NCI-H2196 (cell line): Measurements from ENCODE around the gene AP5B1.

Experiments used
- DNase-seq: peaks from one replicate; lab custom pipeline; 2025; ENCODE audit not compliant: unreplicated experiment; lab: John Stamatoyannopoulos, UW

AP5B1 gene

GRCh38 chr11:65780770-65781151 lies at the start of gene AP5B1:
AP5B1 (minus strand) TSS chr11:65780976; CDS start chr11:65780591, 385 bp downstream.
- DNase-seq: peak; percentile 66

GRCh38 chr11:65829459-65829858 lies 48.7 kb upstream of the AP5B1 start:
- no peak for DNase-seq

GRCh38 chr11:65826984-65827735 lies 46.4 kb upstream of the AP5B1 start:
- no peak for DNase-seq

GRCh38 chr11:65822776-65823528 lies 42.2 kb upstream of the AP5B1 start:
- no peak for DNase-seq

- no peak for DNase-seq
Measured at GRCh38 chr11:65821107-65821506, 40.3 kb upstream of the AP5B1 start.

GRCh38 chr11:65817835-65818680 lies 37.3 kb upstream of the AP5B1 start:
- peak; percentile 93 for DNase-seq

GRCh38 chr11:65817312-65817834 lies 36.6 kb upstream of the AP5B1 start:
- DNase-seq: no peak

- no peak for DNase-seq
Measured at GRCh38 chr11:65816696-65817095, 35.9 kb upstream of the AP5B1 start.

GRCh38 chr11:65814986-65815565 lies 34.3 kb upstream of the AP5B1 start:
- no peak for DNase-seq

GRCh38 chr11:65814131-65814985 lies 33.6 kb upstream of the AP5B1 start:
- DNase-seq: no peak

- no peak for DNase-seq
Measured at GRCh38 chr11:65811764-65812475, 31.1 kb upstream of the AP5B1 start.

- peak; percentile 24 for DNase-seq
Measured at GRCh38 chr11:65810046-65810868, 29.5 kb upstream of the AP5B1 start.

- no peak for DNase-seq
Measured at GRCh38 chr11:65809496-65809895, 28.7 kb upstream of the AP5B1 start.

- no peak for DNase-seq
Measured at GRCh38 chr11:65808744-65809341, 28.1 kb upstream of the AP5B1 start.

GRCh38 chr11:65806979-65807378 lies 26.2 kb upstream of the AP5B1 start:
- no peak for DNase-seq

GRCh38 chr11:65803797-65804492 lies 23.2 kb upstream of the AP5B1 start:
- DNase-seq: no peak

GRCh38 chr11:65802841-65803240 lies 22.1 kb upstream of the AP5B1 start:
- no peak for DNase-seq
